ENCODE measurements around the gene TMED10. TPM values are rescaled to one million over a fixed set of nuclear protein-coding genes. Genes with fewer than 3 reads are reported as not detected.

Gene TMED10
- total RNA-seq (2022; extraction: Qiagen RNA extraction; ENCODE audit: low read depth) = 251 to 318 TPM (median 272 TPM) in 5 replicates

DNA sequence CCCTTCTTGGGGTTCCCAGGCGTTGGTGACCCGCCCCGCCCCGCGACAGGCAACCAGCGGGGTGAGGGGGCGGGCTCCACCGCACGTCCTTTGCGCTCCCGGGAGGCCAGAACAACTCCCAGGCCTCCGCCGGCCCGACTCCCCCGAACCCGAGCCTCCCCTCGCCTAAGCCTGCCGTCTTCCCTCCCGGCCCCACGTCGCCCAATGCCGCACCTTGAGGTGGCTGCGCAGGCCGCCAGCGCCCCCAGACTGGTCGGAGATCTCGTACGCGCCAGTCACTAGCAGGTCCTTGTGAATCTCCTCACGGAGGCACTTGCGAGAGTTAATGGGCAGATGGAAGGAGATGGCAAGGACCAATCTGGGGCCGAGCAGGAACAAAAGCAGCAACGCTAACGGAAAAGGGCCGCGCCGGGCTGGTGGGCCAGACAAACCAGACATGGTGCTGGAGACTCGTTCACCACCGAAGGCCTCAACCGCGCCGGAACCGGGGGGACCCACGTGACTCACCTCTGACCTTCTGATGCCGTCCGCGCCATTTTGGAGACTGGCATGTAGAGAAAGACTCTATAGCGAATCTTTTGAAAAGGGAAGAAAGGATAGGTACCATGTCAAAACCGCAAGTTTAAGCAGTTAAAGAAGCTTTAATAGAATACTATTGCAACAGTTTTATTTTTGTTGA is at the start of gene TMED10:
TSS of gene TMED10 (minus strand) at position 471 of the 679 bp plus-strand sequence. CDS start at position 438, 33 bp downstream.

DNA sequence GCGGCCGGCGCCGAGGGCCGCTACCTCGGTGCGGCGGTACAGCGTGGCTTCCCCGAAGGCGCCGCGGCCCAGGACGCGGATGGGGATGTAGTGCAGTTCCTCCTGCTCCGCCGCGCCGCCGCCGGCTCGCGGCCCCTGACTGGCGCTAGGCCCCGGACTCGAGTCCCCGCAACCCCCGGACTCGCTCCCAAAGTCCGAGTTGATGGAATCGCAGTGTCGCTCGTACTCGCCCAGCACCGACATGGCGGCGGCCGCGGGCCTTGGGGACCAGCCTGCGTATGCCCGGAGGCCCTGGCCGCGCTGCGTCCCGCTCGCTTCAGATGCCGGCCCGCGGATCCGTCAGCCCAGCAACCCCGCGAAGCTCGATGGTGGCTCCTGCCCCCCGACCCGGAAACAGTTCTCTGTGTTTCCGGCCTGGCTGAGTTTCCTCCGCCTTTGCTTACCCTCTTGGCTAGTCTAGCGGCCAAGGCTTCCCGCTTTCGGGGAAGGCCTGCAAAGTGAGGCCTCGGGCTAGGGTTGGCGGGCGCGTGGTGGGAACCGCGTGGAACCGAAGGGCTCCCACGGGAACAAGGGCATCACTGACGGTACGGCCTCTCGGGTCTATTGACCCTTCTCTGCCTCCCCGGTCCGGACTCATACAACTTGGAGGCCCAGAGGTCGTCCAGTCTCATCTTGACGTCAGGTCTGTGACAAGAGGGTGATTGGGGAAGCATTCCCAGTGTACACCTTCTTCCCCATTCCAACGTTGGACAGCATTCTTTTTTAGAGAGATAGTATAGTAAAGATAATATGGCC is 49.5 kb downstream of the TMED10 start, which contains the start of gene NEK9:
TSS of gene NEK9 (minus strand) at position 370 of the 795 bp plus-strand sequence. CDS start at position 243, 127 bp downstream.

Other genes starting within 250 kb of the TMED10 start
- gene PGF, start 221.0 kb downstream of the TMED10 start, total RNA-seq (2022; extraction: Qiagen RNA extraction; ENCODE audit: low read depth) = 1.7 to 3.8 TPM (median 3.5 TPM) in 5 replicates
- 71.4 to 82.3 TPM (median 76.3 TPM) in 5 replicates for gene EIF2B2, start 173.7 kb downstream of the TMED10 start, total RNA-seq (2022; extraction: Qiagen RNA extraction; ENCODE audit: low read depth)
- 12.0 to 19.7 TPM (median 17.4 TPM) in 5 replicates for gene MLH3, start 125.1 kb downstream of the TMED10 start, total RNA-seq (2022; extraction: Qiagen RNA extraction; ENCODE audit: low read depth)
- gene ACYP1, start 112.6 kb downstream of the TMED10 start, total RNA-seq (2022; extraction: Qiagen RNA extraction; ENCODE audit: low read depth) = 21.3 to 25.2 TPM (median 23.6 TPM) in 5 replicates
- 2.2 to 3.1 TPM (median 2.8 TPM) in 5 replicates for gene ZC2HC1C, start 107.0 kb downstream of the TMED10 start, total RNA-seq (2022; extraction: Qiagen RNA extraction; ENCODE audit: low read depth)
- gene NEK9, start 49.6 kb downstream of the TMED10 start, total RNA-seq (2022; extraction: Qiagen RNA extraction; ENCODE audit: low read depth) = 30.0 to 34.4 TPM (median 32.0 TPM) in 5 replicates
- 5.8 to 8.9 TPM (median 8.2 TPM) in 5 replicates for gene FOS, start 102.2 kb upstream of the TMED10 start, total RNA-seq (2022; extraction: Qiagen RNA extraction; ENCODE audit: low read depth)

Data from A549 treated with CpdA at 1 μM for 4 hours (cell line).